GM23338 (cell line): Measurements from ENCODE around the gene GDI2. TPM values are rescaled to one million over a fixed set of nuclear protein-coding genes. Genes with fewer than 3 reads are reported as not detected.

Source experiments
- ATAC-seq: fragments of 200-7000 bp; cut with Tn5 transposase; 3 replicates; pipeline ENCODE4 v1.9.1; 2020
- DNase-seq: peaks from one replicate; pipeline ENCODE4 v3.0.0-alpha.2; 2015; ENCODE audit warnings: low spot score
- H2AFZ ChIP-seq: fragments of 200-600 bp; sonication (generic); 2 replicates; pipeline ENCODE4 v1.8.0; 2016; ENCODE audit warnings: antibody characterized with exemption, mild to moderate bottlenecking, moderate library complexity
- H3F3A ChIP-seq: fragments of 200-600 bp; sonication (generic); replicated peaks from 2 replicates; pipeline ENCODE4 v1.8.0; 2017; ENCODE audit warnings: antibody characterized with exemption, mixed run types, low read depth
- H3K27ac ChIP-seq: fragments of 200-600 bp; sonication (generic); 2 replicates; pipeline ENCODE4 v1.6.1; 2016; ENCODE audit warnings: low read depth
- H3K27me3 ChIP-seq: fragments of 200-600 bp; sonication (generic); 2 replicates; pipeline ENCODE4 v1.8.0; 2016; ENCODE audit warnings: mild to moderate bottlenecking, mixed run types, moderate library complexity; ENCODE audit not compliant: insufficient read depth
- H3K36me3 ChIP-seq: fragments of 200-600 bp; sonication (generic); 2 replicates; pipeline ENCODE4 v1.8.0; 2016; ENCODE audit warnings: mild to moderate bottlenecking; ENCODE audit not compliant: insufficient read depth
- H3K4me1 ChIP-seq: fragments of 200-600 bp; sonication (generic); 2 replicates; pipeline ENCODE4 v1.8.0; 2016; ENCODE audit warnings: mild to moderate bottlenecking, moderate library complexity; ENCODE audit not compliant: insufficient read depth
- H3K4me2 ChIP-seq: fragments of 200-600 bp; sonication (generic); 2 replicates; pipeline ENCODE4 v1.7.1; 2017; ENCODE audit warnings: mixed run types
- H3K4me3 ChIP-seq: fragments of 200-600 bp; sonication (generic); 2 replicates; pipeline ENCODE4 v1.6.1; 2016; ENCODE audit warnings: mixed run types
- H3K79me2 ChIP-seq: fragments of 200-600 bp; sonication (generic); replicated peaks from 2 replicates; pipeline ENCODE4 v1.8.0; 2017; ENCODE audit warnings: mild to moderate bottlenecking; ENCODE audit not compliant: insufficient read depth
- H3K9me2 ChIP-seq: fragments of 200-600 bp; sonication (generic); 2 replicates; pipeline ENCODE4 v1.8.0; 2017; ENCODE audit not compliant: insufficient read depth
- H4K20me1 ChIP-seq: fragments of 200-600 bp; sonication (generic); replicated peaks from 2 replicates; pipeline ENCODE4 v1.8.0; 2017; ENCODE audit warnings: mild to moderate bottlenecking; ENCODE audit not compliant: insufficient read depth
- H3K27ac Mint-ChIP-seq: 2 replicates; pipeline ENCODE4 v1.8.0; 2020; ENCODE audit warnings: inconsistent platforms, mild to moderate bottlenecking, moderate library complexity, mixed read lengths
- H3K27me3 Mint-ChIP-seq: 3 replicates; pipeline ENCODE4 v1.8.0; 2022; ENCODE audit warnings: low read depth, mild to moderate bottlenecking, moderate library complexity, mixed read lengths, inconsistent platforms; ENCODE audit not compliant: insufficient read depth, poor library complexity
- H3K36me3 Mint-ChIP-seq: 3 replicates; pipeline ENCODE4 v1.8.0; 2021; ENCODE audit warnings: low read depth, mild to moderate bottlenecking, inconsistent platforms, moderate library complexity, mixed read lengths
- H3K4me1 Mint-ChIP-seq: 3 replicates; pipeline ENCODE4 v1.8.0; 2020; ENCODE audit warnings: mild to moderate bottlenecking, inconsistent platforms, mixed read lengths
- H3K4me3 Mint-ChIP-seq: 3 replicates; pipeline ENCODE4 v1.8.0; 2021; ENCODE audit warnings: moderate library complexity, mild to moderate bottlenecking, inconsistent platforms, mixed read lengths
- H3K9me3 Mint-ChIP-seq: 3 replicates; pipeline ENCODE4 v1.8.0; 2020; ENCODE audit warnings: moderate library complexity, mild to moderate bottlenecking, inconsistent platforms, mixed read lengths
- ETS1 ChIP-seq: IDR thresholded peaks from 2 replicates; pipeline ENCODE4 v1.6.1; 2016; ENCODE audit warnings: antibody characterized with exemption
- EZH2phosphoT487 ChIP-seq: fragments of 200-600 bp; sonication (generic); IDR thresholded peaks from one replicate; pipeline ENCODE4 v1.8.1; 2018; ENCODE audit warnings: antibody characterized with exemption; ENCODE audit not compliant: unreplicated experiment
- REST ChIP-seq: IDR thresholded peaks from one replicate; pipeline ENCODE4 v1.6.1; 2018; ENCODE audit warnings: antibody characterized with exemption; ENCODE audit not compliant: unreplicated experiment
- ZNF114 ChIP-seq: fragments of 250-450 bp; sonication (Bioruptor Pico); IDR thresholded peaks from 2 replicates; pipeline ENCODE4 v1.5.0; 2020; ENCODE audit warnings: mild to moderate bottlenecking, moderate library complexity
- ZNF462 ChIP-seq: fragments of 250-450 bp; sonication (Bioruptor Pico); IDR thresholded peaks from 2 replicates; pipeline ENCODE4 v1.5.0; 2020; ENCODE audit warnings: mild to moderate bottlenecking, moderate library complexity
- polyA plus RNA-seq: library from polyadenylated mRNA; unstranded; fragments of >200 nt; fragmentation: Nextera tagmentation; extraction: Ambion mirVana; gene quantifications from 2 replicates; pipeline ENCODE4 v1.2.1, GENCODE V29; 2016
- total RNA-seq: library from RNA; depleted of rRNA; stranded (reverse); fragments of >200 nt; shearing (Covaris generic); gene quantifications from 2 replicates; pipeline ENCODE4 v1.2.3, GENCODE V29; 2014
- TF ChIP-seq, protein P1 (sequence below), 2 experiments: fragments of 200-600 bp in 1 of 2; sonication (generic) in 1 of 2; conservative IDR thresholded peaks; 2 replicates each; pipeline versions ENCODE4 v1.5.1 to v1.6.1; 2016 to 2017; ENCODE audit warnings: antibody characterized with exemption in 2 of 2, low read depth in 2 of 2, mild to moderate bottlenecking in 2 of 2, moderate library complexity in 1 of 2

Gene GDI2
- total and polyA plus RNA-seq, 2 experiments from 2014 or later, result 269 to 505 TPM

GRCh38 chr10:5732141-5732540 lies 81.1 kb downstream of the GDI2 start:
- TF ChIP-seq REST, result no peak
- TF ChIP-seq, protein P1, sequence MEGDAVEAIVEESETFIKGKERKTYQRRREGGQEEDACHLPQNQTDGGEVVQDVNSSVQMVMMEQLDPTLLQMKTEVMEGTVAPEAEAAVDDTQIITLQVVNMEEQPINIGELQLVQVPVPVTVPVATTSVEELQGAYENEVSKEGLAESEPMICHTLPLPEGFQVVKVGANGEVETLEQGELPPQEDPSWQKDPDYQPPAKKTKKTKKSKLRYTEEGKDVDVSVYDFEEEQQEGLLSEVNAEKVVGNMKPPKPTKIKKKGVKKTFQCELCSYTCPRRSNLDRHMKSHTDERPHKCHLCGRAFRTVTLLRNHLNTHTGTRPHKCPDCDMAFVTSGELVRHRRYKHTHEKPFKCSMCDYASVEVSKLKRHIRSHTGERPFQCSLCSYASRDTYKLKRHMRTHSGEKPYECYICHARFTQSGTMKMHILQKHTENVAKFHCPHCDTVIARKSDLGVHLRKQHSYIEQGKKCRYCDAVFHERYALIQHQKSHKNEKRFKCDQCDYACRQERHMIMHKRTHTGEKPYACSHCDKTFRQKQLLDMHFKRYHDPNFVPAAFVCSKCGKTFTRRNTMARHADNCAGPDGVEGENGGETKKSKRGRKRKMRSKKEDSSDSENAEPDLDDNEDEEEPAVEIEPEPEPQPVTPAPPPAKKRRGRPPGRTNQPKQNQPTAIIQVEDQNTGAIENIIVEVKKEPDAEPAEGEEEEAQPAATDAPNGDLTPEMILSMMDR (conservative IDR thresholded peaks at IDR 0.05; ENCODE audit: low read depth in 2 of 2), result no peak
- no peak for TF ChIP-seq ZNF462 (CRISPR knock-in tag)
- TF ChIP-seq ZNF114 (CRISPR knock-in tag), result no peak
- TF ChIP-seq ETS1, result no peak
- TF ChIP-seq EZH2phosphoT487, result no peak
- no peak overlapping the region for H3K27ac Mint-ChIP-seq
- H3K4me3 ChIP-seq, result no peak overlapping the region
- H3K4me1 Mint-ChIP-seq, result peaks cover 1% of the 10 kb centered on the region; the same call in 2 of the 3 replicates
- H3K36me3 Mint-ChIP-seq, result peaks cover 43% of the 10 kb centered on the region
- no peak overlapping the region for H2AFZ ChIP-seq
- H3K9me2 ChIP-seq, result no peaks in the 10 kb centered on the region
- no peaks in the 10 kb centered on the region for H3K79me2 ChIP-seq
- H3K9me3 Mint-ChIP-seq, result no peaks in the 10 kb centered on the region
- H3K27me3 ChIP-seq, result no peaks in the 10 kb centered on the region
- peaks cover 6% of the 10 kb centered on the region; the same call in 1 of the 2 replicates for H4K20me1 ChIP-seq
- H3K4me2 ChIP-seq, result no peak overlapping the region
- ATAC-seq (no peak), DNase-seq (no peak)
- no peak overlapping the region for H3K4me3 Mint-ChIP-seq
- no peaks in the 10 kb centered on the region for H3F3A ChIP-seq
- H3K27ac ChIP-seq, result no peak overlapping the region
- H3K4me1 ChIP-seq, result no peaks in the 10 kb centered on the region
- peaks cover 2% of the 10 kb centered on the region for H3K27me3 Mint-ChIP-seq
- H3K36me3 ChIP-seq, result peaks cover 29% of the 10 kb centered on the region; the same call in 1 of the 2 replicates
